Measurements from ENCODE around the gene FBXO41.

DNA sequence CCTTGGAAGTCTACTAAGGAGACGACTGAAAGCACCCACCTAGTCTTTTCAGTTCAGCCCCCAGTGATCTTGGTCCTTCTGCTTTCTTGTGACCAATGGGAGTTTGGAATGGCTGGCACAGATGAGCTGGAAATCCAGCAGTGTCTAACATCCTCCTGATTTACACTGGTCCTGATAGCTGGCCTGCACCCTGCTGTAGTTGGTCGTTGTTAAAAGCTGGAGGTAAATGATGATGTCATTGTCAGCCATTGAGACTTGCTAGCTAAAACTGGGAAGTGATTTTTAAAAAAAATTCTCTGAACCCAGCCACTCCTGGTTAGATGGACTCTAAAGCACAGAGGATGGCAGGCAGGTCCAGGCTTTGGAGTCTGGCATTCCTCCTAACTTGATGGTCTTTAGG lies 30.9 kb downstream of the FBXO41 start:
- TF ChIP-seq, protein P1, sequence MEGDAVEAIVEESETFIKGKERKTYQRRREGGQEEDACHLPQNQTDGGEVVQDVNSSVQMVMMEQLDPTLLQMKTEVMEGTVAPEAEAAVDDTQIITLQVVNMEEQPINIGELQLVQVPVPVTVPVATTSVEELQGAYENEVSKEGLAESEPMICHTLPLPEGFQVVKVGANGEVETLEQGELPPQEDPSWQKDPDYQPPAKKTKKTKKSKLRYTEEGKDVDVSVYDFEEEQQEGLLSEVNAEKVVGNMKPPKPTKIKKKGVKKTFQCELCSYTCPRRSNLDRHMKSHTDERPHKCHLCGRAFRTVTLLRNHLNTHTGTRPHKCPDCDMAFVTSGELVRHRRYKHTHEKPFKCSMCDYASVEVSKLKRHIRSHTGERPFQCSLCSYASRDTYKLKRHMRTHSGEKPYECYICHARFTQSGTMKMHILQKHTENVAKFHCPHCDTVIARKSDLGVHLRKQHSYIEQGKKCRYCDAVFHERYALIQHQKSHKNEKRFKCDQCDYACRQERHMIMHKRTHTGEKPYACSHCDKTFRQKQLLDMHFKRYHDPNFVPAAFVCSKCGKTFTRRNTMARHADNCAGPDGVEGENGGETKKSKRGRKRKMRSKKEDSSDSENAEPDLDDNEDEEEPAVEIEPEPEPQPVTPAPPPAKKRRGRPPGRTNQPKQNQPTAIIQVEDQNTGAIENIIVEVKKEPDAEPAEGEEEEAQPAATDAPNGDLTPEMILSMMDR (conservative IDR thresholded peaks at IDR 0.05; ENCODE audit: low read length), result no peak
- TF ChIP-seq EZH2phosphoT487 (IDR thresholded peaks at IDR 0.05; ENCODE audit: borderline replicate concordance, low read depth, low read length), result no peak

All from OCI-LY7 (cell line).